KBM-7 (cell line): Measurements from ENCODE around the gene NOTCH3.

Experiments used
- DNase-seq: peaks from one replicate; pipeline ENCODE4 v3.0.0-alpha.2; 2015
- in situ Hi-C: fragments of 300-500 bp; cut with MboI; formaldehyde crosslinking; loops from 2 replicates; pipeline ENCODE4 v1.14.3; 2020; ENCODE audit warnings: low sequenced_read_pairs, low pct_unique_long_range_greater_than_20kb, mixed read lengths

The NOTCH3 gene

GRCh38 chr19:15113245-15114152 is 87.3 kb downstream of the NOTCH3 start:
- in situ Hi-C loops, result no loop called here

GRCh38 chr19:15112385-15112784 is 88.4 kb downstream of the NOTCH3 start:
- no peak for DNase-seq
- in situ Hi-C loops, result no loop called here

More at GRCh38 chr19:15113245-15114152, 87.3 kb downstream of the NOTCH3 start:
- no peak for DNase-seq

- in situ Hi-C loops, result no loop called here
- DNase-seq, result no peak
These were observed 89.0 kb downstream of the NOTCH3 start for GRCh38 chr19:15111758-15112157.

- DNase-seq, result no peak
- in situ Hi-C loops, result no loop called here
These were observed 90.4 kb downstream of the NOTCH3 start for GRCh38 chr19:15110418-15110815.

GRCh38 chr19:15109768-15110417 is 90.9 kb downstream of the NOTCH3 start:
- in situ Hi-C loops, result no loop called here
- no peak for DNase-seq
